ENCODE data around the gene ANKRD33B.

- TF ChIP-seq EZH2 (IDR thresholded peaks at IDR 0.05) (no peak), EGR1 (IDR thresholded peaks at IDR 0.05; ENCODE audit: low read depth) (no peak), CTCF (IDR thresholded peaks at IDR 0.05 in 2 of 3, conservative IDR thresholded peaks at IDR 0.05 in 1 of 3; ENCODE audit: borderline replicate concordance in 1 of 3, insufficient read depth in 1 of 3, low read depth in 2 of 3, low read length in 2 of 3) (no peak), MAX (IDR thresholded peaks at IDR 0.05) (no peak), REST (IDR thresholded peaks at IDR 0.05; ENCODE audit: low read depth) (no peak)
Measured at GRCh38 chr5:10572451-10572850, 8.6 kb downstream of the ANKRD33B start.

Measured in HCT116 (cell line).